ENCODE data around the gene FUT4.
A peak's percentile ranks its signal among the peaks of the same experiment; 100 is the strongest.
"Not testable (repeated sequence)": the region's sequence is repeated elsewhere in the genome, so short reads cannot be mapped to it uniquely, and the experiment has no call there.

The FUT4 gene

DNA sequence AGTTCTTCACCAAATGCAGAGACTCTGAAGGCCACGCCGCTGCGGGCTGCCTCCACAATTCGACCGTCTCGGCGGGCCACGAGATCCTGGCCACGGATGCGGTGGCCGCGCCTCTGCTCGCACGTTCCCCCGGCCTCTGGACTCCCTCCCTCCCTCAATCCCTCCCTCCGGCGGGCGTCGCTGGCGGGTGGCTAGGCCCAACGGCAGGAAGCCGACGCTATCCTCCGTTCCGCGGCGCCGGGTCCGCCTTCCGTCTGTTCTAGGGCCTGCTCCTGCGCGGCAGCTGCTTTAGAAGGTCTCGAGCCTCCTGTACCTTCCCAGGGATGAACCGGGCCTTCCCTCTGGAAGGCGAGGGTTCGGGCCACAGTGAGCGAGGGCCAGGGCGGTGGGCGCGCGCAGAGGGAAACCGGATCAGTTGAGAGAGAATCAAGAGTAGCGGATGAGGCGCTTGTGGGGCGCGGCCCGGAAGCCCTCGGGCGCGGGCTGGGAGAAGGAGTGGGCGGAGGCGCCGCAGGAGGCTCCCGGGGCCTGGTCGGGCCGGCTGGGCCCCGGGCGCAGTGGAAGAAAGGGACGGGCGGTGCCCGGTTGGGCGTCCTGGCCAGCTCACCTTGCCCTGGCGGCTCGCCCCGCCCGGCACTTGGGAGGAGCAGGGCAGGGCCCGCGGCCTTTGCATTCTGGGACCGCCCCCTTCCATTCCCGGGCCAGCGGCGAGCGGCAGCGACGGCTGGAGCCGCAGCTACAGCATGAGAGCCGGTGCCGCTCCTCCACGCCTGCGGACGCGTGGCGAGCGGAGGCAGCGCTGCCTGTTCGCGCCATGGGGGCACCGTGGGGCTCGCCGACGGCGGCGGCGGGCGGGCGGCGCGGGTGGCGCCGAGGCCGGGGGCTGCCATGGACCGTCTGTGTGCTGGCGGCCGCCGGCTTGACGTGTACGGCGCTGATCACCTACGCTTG, at the start of gene FUT4:
TSS of gene FUT4 (plus strand) at position 227 of the 951 bp plus-strand sequence. CDS start at position 440, 213 bp downstream.
- DNase-seq (ENCODE audit: low read depth in 2 of 2) = peak; percentile 49 to 61

- DNase-seq (ENCODE audit: low read depth in 2 of 2) = no peak
These were observed 49.5 kb upstream of the FUT4 start for GRCh38 chr11:94494126-94494680.

- DNase-seq (ENCODE audit: low read depth in 2 of 2) = no peak
These were observed 43.5 kb upstream of the FUT4 start for GRCh38 chr11:94500181-94500580.

- no peak for DNase-seq (ENCODE audit: low read depth in 2 of 2)
These were observed 42.2 kb upstream of the FUT4 start for GRCh38 chr11:94501522-94501921.

- no peak for DNase-seq (ENCODE audit: low read depth in 2 of 2)
These were observed 38.9 kb upstream of the FUT4 start for GRCh38 chr11:94504689-94505293.

DNA sequence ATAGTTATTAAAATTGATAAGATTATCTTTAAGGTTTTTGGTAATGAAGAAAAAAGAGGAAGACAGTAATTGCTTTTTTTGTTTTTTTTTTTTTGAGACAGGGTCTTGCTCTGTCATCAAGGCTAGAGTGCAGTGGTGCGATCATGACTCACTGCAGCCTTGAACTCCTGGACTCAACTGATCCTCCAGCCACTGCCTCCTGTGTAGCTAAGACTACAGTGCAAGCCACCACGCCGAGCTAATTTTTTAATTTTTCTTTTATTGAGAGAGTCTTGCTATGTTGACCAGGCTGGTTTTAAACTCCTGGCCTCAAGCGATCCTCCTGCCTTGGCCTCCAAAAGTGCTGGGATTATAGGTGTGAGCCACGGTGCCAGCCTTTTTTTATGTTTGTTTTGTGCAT, 37.2 kb upstream of the FUT4 start:
- DNase-seq (ENCODE audit: low read depth in 2 of 2) = not testable (repeated sequence)

DNA sequence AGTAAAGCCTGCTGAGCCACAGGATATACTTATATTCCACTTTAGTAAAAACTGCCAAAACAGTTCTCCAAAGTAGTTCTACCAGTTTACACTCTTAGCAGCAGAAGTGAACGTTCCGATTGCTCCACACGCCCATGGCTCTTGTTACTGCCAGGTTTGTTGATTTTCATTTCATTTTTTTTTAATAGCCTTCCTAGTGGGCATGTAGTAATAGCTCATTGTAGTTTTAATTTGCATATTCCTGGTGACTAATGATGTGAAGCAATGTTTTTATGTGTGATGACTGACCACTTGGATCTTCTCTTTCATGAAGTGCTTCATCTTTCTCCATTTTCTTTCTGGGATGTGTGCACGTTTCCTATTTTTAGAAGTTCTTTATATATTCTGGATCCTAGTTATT, 36.2 kb upstream of the FUT4 start:
- DNase-seq (ENCODE audit: low read depth in 2 of 2) = no peak

- peak; percentile 41 to 47 for DNase-seq (ENCODE audit: low read depth in 2 of 2)
These were observed 31.6 kb upstream of the FUT4 start, which contains the start of gene C11orf97 for GRCh38 chr11:94511932-94512781. C11orf97 (plus strand) TSS chr11:94512461; CDS start chr11:94512529, 68 bp downstream.

DNA sequence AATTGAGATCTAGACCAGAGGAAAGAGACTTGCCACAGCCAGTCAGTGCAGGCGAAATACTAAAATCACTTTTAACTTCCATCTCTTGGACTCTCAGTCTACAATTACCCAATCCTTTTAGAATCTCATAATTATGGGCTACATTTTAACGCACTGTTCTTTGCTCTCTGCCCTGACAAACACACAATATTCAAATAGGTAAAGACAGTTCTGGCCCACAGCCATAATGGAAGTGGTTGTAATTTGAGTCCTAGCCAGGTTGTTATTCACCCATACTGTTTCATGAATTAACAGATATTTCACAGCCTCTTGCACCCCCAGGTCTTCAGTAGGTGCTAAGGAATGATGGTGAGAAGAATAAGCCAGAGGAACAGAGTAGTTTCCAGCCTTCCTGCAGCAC, 30.6 kb upstream of the FUT4 start:
- DNase-seq (ENCODE audit: low read depth in 2 of 2) = no peak

- no peak for DNase-seq (ENCODE audit: low read depth in 2 of 2)
These were observed 28.3 kb upstream of the FUT4 start for GRCh38 chr11:94515398-94515797.

DNA sequence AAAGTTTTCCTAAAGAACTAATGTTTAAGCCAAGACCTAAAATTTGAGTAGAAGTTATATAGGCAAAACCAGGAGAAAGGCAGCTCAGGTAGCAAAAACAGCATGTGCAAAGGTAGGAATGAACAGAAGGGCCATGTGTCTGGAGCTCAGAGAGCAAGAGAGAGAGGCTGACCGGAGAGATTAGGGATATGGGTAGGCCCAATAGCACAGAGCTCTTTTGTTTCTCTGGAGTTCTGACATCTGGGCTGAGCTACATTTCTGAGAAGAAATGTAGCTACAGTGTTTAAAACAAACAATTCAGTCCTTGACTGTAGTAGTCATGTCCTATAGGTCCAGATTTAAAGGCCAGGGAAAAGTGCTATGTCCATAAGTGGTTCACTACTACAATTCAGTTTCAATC, 27.0 kb upstream of the FUT4 start:
- DNase-seq (ENCODE audit: low read depth in 2 of 2) = no peak

- DNase-seq (ENCODE audit: low read depth in 2 of 2) = no peak
These were observed 25.4 kb upstream of the FUT4 start for GRCh38 chr11:94518300-94518699.

GRCh38 chr11:94519478-94520084, 24.1 kb upstream of the FUT4 start:
- no peak for DNase-seq (ENCODE audit: low read depth in 2 of 2)

DNA sequence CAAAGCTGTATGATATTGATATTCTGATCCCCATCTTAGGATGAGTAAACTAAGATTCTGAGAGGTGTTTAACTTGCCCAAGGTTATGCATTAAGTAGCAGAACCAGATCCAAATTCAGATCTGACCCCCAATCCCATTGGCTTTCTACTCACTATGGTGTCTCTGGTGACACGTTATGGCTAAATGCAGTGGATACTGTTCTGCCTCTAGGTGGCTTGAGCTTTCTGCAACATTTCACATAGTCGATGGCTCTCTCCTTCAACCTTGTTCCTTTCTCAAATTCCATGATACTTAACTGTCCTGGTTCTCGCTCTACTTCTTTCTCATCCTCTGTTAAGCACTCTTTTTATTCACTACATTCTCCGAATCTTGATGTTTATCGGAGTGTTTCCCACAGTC, 22.0 kb upstream of the FUT4 start:
- no peak for DNase-seq (ENCODE audit: low read depth in 2 of 2)

GRCh38 chr11:94524341-94524740, 19.4 kb upstream of the FUT4 start:
- no peak for DNase-seq (ENCODE audit: low read depth in 2 of 2)

GRCh38 chr11:94525546-94526324, 18.0 kb upstream of the FUT4 start:
- no peak for DNase-seq (ENCODE audit: low read depth in 2 of 2)

DNA sequence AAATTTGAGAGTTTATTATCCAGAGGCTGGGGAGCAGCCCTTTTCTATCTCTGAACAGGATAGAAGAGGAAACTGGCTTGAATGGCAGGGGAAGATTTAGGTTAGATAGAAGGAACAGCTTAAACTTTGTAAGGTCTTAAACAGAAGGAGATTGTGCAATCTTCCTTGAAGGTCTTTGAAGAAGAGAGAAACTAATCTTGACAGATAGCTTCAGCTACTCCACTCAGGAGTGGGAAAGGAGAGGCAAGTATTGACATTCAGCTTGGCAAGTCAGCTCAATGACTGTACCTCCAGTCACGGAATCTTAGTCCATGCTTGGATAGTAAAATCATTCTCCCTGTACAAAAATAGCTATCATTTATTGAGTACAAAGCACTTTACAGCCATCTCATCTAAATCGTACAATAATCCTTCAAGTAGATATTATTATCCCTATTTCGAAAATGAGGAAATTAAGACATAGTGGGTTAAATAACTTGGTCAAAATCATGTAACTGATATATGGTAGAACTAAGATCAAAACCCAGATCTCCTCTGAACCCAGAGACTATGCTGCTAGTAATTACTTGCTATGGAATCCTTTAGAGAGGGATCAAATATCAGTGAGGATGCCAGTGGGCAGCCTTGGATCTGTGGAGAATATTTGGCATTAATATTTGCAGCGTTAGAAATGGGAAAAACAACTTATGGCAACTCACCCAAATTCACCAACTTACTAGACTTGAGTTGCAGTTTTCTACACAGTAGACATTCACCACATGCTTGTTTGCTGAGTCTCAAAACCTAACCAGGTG, 16.9 kb upstream of the FUT4 start:
- no peak for DNase-seq (ENCODE audit: low read depth in 2 of 2)

DNA sequence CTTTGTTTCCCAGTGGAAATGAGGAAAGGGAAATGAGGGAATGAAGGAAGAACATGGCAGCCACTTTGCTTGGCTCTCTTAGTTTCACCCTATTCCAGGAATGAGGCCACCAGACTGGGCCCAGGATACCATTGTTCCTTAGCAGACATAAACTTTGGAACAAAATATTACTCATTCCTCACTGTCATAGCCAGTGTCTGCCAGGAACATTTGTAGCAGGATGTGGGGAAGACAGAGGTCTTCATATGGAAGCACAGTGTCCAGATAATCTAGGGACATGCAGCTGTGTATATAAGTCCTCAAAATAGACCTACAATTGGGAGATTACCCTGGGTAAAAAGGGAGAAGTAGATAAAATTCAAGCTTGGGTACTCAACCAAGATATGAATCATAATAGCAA, 15.2 kb upstream of the FUT4 start:
- no peak for DNase-seq (ENCODE audit: low read depth in 2 of 2)

DNA sequence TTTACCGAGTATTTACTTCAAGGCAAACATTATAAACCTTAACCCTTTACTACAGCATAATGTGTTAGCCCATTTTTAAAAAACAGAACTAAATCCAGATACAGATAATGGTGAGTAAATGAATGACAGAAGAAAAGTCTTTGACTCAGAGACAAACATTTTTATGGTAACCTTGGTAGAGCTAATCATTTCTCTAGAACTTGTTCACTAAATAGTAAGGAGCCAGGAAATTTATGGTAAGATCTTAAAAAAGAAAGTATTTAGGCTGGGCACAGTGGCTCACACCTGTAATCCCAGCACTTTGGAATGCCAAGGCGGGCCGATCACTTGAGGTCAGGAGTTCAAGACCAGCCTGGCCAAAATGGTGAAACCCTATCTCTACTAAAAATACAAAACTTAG, 11.5 kb upstream of the FUT4 start:
- DNase-seq (ENCODE audit: low read depth in 2 of 2) = no peak

- no peak for DNase-seq (ENCODE audit: low read depth in 2 of 2)
These were observed 10.5 kb upstream of the FUT4 start for GRCh38 chr11:94533206-94533605.

Data from stimulated activated CD4-positive, alpha-beta T cell treated with anti-CD3 and anti-CD28 coated beads, Interleukin-1b, Interleukin-23, amount 100 ng/mL, for 4 hours (primary cell).